HG02571 (cell line): ENCODE measurements around the gene SYK.

Experiments used
- ATAC-seq: cut with Tn5 transposase; IDR thresholded peaks from one replicate; pipeline ENCODE4 v1.9.1; 2021; ENCODE audit warnings: mild to moderate bottlenecking, moderate library complexity; ENCODE audit not compliant: unreplicated experiment

The SYK gene

GRCh38 chr9:90901933-90902332 is 100.3 kb downstream of the SYK start:
- ATAC-seq, result no peak

GRCh38 chr9:90903766-90904424 is 102.3 kb downstream of the SYK start:
- no peak for ATAC-seq

- no peak for ATAC-seq
Measured at GRCh38 chr9:90904706-90905478, 103.3 kb downstream of the SYK start.

- no peak for ATAC-seq
Measured at GRCh38 chr9:90905822-90906221, 104.2 kb downstream of the SYK start.

- ATAC-seq, result no peak
Measured at GRCh38 chr9:90906316-90907055, 104.9 kb downstream of the SYK start.

- ATAC-seq, result no peak
Measured at GRCh38 chr9:90907056-90907445, 105.4 kb downstream of the SYK start.

GRCh38 chr9:90907790-90908189 is 106.2 kb downstream of the SYK start:
- ATAC-seq, result no peak

GRCh38 chr9:90909225-90909624 is 107.6 kb downstream of the SYK start:
- no peak for ATAC-seq

GRCh38 chr9:90909747-90910283 is 108.2 kb downstream of the SYK start:
- no peak for ATAC-seq

GRCh38 chr9:90914196-90914595 is 112.6 kb downstream of the SYK start:
- ATAC-seq, result no peak

- ATAC-seq, result peak; percentile 84
Measured at GRCh38 chr9:90914868-90915483, 113.4 kb downstream of the SYK start.

- ATAC-seq, result no peak
Measured at GRCh38 chr9:90915693-90916092, 114.1 kb downstream of the SYK start.

- ATAC-seq, result no peak
Measured at GRCh38 chr9:90916147-90916734, 114.6 kb downstream of the SYK start.

- ATAC-seq, result no peak
Measured at GRCh38 chr9:90919883-90920282, 118.3 kb downstream of the SYK start.

- ATAC-seq, result no peak
Measured at GRCh38 chr9:90921104-90921503, 119.5 kb downstream of the SYK start.

GRCh38 chr9:90921969-90922368 is 120.3 kb downstream of the SYK start:
- ATAC-seq, result no peak

GRCh38 chr9:90925581-90926257 is 124.1 kb downstream of the SYK start:
- ATAC-seq, result no peak

- ATAC-seq, result no peak
Measured at GRCh38 chr9:90926936-90927335, 125.3 kb downstream of the SYK start.

- ATAC-seq, result no peak
Measured at GRCh38 chr9:90927496-90927895, 125.9 kb downstream of the SYK start.

GRCh38 chr9:90929626-90930025 is 128.0 kb downstream of the SYK start:
- no peak for ATAC-seq
